HL-60 (cell line): Measurements from ENCODE around the gene STAT4.

Source experiments
- DNase-seq, 2 experiments: peaks; one replicate each; pipeline ENCODE4 v3.0.0-alpha.2; 2010 to 2020; ENCODE audit warnings: low read depth in 1 of 2, low spot score in 1 of 2
- H3K27ac ChIP-seq: fragments of 250-450 bp; sonication (Bioruptor Pico); replicated peaks from 2 replicates; pipeline ENCODE4 v1.5.1; 2020; ENCODE audit warnings: mild to moderate bottlenecking, moderate library complexity
- H3K27me3 ChIP-seq: fragments of 250-450 bp; sonication (Bioruptor Pico); 2 replicates; pipeline ENCODE4 v1.5.1; 2021; ENCODE audit warnings: mild to moderate bottlenecking, moderate library complexity; ENCODE audit not compliant: insufficient read depth, poor library complexity, severe bottlenecking
- H3K4me3 ChIP-seq: replicated peaks from 2 replicates; pipeline ENCODE4 v1.5.1; 2011; ENCODE audit warnings: mild to moderate bottlenecking, control low read depth, low read length; ENCODE audit not compliant: insufficient read depth
- GABPA ChIP-seq: IDR thresholded peaks from 2 replicates; pipeline ENCODE4 v1.6.1; 2012; ENCODE audit warnings: low read depth
- POLR2AphosphoS5 ChIP-seq: IDR thresholded peaks from 2 replicates; pipeline ENCODE4 v1.6.1; 2012; ENCODE audit warnings: low read depth
- REST ChIP-seq: IDR thresholded peaks from 2 replicates; pipeline ENCODE4 v1.6.1; 2012; ENCODE audit warnings: low read depth; ENCODE audit not compliant: insufficient replicate concordance
- SPI1 ChIP-seq: IDR thresholded peaks from 2 replicates; pipeline ENCODE4 v1.6.1; 2012; ENCODE audit warnings: low read depth, mild to moderate bottlenecking, borderline replicate concordance
- TF ChIP-seq, protein P1 (sequence below): IDR thresholded peaks from one replicate; pipeline ENCODE4 v1.5.1; 2011; ENCODE audit warnings: low read length, control low read depth, inconsistent platforms; ENCODE audit not compliant: insufficient read depth

The STAT4 gene

GRCh38 chr2:191117341-191117740, 33.5 kb downstream of the STAT4 start:
- Histone ChIP-seq H3K27me3 (no peaks in the 10 kb centered on the region), H3K27ac (no peak overlapping the region), H3K4me3 (no peak overlapping the region)
- no peak for DNase-seq
- TF ChIP-seq SPI1: no peak
- TF ChIP-seq REST: no peak
- TF ChIP-seq POLR2AphosphoS5: no peak
- no peak for TF ChIP-seq GABPA
- TF ChIP-seq, protein P1, sequence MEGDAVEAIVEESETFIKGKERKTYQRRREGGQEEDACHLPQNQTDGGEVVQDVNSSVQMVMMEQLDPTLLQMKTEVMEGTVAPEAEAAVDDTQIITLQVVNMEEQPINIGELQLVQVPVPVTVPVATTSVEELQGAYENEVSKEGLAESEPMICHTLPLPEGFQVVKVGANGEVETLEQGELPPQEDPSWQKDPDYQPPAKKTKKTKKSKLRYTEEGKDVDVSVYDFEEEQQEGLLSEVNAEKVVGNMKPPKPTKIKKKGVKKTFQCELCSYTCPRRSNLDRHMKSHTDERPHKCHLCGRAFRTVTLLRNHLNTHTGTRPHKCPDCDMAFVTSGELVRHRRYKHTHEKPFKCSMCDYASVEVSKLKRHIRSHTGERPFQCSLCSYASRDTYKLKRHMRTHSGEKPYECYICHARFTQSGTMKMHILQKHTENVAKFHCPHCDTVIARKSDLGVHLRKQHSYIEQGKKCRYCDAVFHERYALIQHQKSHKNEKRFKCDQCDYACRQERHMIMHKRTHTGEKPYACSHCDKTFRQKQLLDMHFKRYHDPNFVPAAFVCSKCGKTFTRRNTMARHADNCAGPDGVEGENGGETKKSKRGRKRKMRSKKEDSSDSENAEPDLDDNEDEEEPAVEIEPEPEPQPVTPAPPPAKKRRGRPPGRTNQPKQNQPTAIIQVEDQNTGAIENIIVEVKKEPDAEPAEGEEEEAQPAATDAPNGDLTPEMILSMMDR: no peak

DNA sequence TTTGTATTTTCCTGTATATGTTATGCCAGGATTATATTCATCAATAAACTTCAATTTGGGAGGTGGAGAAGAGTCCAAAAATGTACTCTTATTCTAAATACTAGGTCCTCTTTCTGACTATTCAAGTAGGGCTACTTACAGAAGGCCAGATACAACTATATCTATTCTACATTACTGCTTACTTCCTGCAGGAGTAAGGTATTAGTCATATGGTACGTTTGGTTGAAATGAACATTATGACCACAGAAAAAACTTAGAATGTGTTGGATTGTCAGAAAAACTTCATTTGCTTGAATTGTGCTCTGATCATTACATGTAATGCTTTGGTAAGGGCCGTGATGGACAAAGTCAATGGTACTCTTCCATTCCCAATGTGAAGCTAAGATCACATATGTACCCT, 35.0 kb downstream of the STAT4 start:
- no peak overlapping the region for H3K4me3 ChIP-seq
- DNase-seq: no peak
- H3K27me3 ChIP-seq: no peaks in the 10 kb centered on the region
- H3K27ac ChIP-seq: no peak overlapping the region
- TF ChIP-seq SPI1 (no peak), GABPA (no peak), REST (no peak), POLR2AphosphoS5 (no peak)
- TF ChIP-seq, protein P1: no peak

DNA sequence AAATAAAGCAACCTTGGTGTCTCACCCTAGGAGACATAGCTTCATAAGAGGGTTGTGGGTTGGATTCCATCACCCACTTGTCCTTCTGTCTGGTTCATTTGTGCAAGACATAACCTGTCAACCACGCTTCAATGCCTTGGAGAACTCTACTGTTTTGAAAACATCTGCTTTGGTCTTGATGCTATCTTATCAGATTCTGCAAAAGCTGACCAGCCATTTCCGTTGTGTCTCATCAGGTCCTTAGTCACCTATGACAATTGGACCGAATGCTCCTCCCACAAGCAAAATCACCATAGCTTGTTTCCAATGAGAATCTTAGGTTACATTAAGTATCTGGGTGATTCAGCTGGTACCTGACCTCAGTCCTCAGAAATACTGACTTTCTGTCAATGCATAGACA, 35.4 kb downstream of the STAT4 start:
- Histone ChIP-seq H3K4me3 (no peak overlapping the region), H3K27ac (no peak overlapping the region), H3K27me3 (no peaks in the 10 kb centered on the region)
- DNase-seq: no peak
- TF ChIP-seq POLR2AphosphoS5 (no peak), GABPA (no peak), SPI1 (no peak), REST (no peak)
- TF ChIP-seq, protein P1: no peak
